Neural cell (in vitro differentiated cells): ENCODE data around the gene UBXN10. TPM values are rescaled to one million over a fixed set of nuclear protein-coding genes. Genes with fewer than 3 reads are reported as not detected.

ENCODE experiments used
- H2AFZ ChIP-seq: fragments of 200-600, 300-800 bp; sonication (generic), shearing (Covaris generic); 2 replicates; pipeline ENCODE4 v1.6.0; 2014; ENCODE audit warnings: low read depth, mild to moderate bottlenecking, antibody characterized with exemption, low read length, moderate library complexity
- H3F3A ChIP-seq: fragments of 200-600 bp; shearing (Covaris generic); 2 replicates; pipeline ENCODE4 v1.6.1; 2016; ENCODE audit warnings: mild to moderate bottlenecking, moderate library complexity, mixed read lengths, antibody characterized with exemption, low read length; ENCODE audit not compliant: insufficient read depth, poor library complexity, severe bottlenecking
- H3K27ac ChIP-seq: fragments of 200-600, 300-800 bp; sonication (generic), shearing (Covaris generic); 2 replicates; pipeline ENCODE4 v1.5.1; 2014; ENCODE audit warnings: mild to moderate bottlenecking, low read length, moderate library complexity
- H3K27me3 ChIP-seq: fragments of 300-800, 200-600 bp; sonication (generic), shearing (Covaris generic); 2 replicates; pipeline ENCODE4 v1.6.0; 2014; ENCODE audit warnings: mild to moderate bottlenecking, low read depth, low read length, moderate library complexity; ENCODE audit not compliant: insufficient read depth
- H3K36me3 ChIP-seq: fragments of 300-800, 200-600 bp; sonication (generic), shearing (Covaris generic); 2 replicates; pipeline ENCODE4 v1.5.1; 2014; ENCODE audit warnings: mild to moderate bottlenecking, antibody characterized with exemption, low read length, moderate library complexity; ENCODE audit not compliant: insufficient read depth
- H3K4me2 ChIP-seq: fragments of 300-800, 200-600 bp; sonication (generic), shearing (Covaris generic); 2 replicates; pipeline ENCODE4 v1.6.0; 2014; ENCODE audit warnings: mild to moderate bottlenecking, low read length
- H3K4me3 ChIP-seq: fragments of 300-800, 200-600 bp; sonication (generic), shearing (Covaris generic); 2 replicates; pipeline ENCODE4 v1.5.1; 2014; ENCODE audit warnings: mild to moderate bottlenecking, low read length, moderate library complexity
- H3K79me2 ChIP-seq: fragments of 200-600 bp; shearing (Covaris generic); replicated peaks from 2 replicates; pipeline ENCODE4 v1.6.0; 2014; ENCODE audit warnings: mild to moderate bottlenecking, low read length, moderate library complexity; ENCODE audit not compliant: insufficient read depth
- H3K9ac ChIP-seq: fragments of 300-800, 200-600 bp; sonication (generic), shearing (Covaris generic); 2 replicates; pipeline ENCODE4 v1.6.1; 2016; ENCODE audit warnings: mild to moderate bottlenecking, low read length, mixed read lengths
- H3K9me2 ChIP-seq: fragments of 200-600 bp; shearing (Covaris generic); 2 replicates; pipeline ENCODE4 v1.6.1; 2016; ENCODE audit warnings: mild to moderate bottlenecking, low read length, mixed read lengths; ENCODE audit not compliant: insufficient read depth
- H3K9me3 ChIP-seq: fragments of 200-600, 300-800 bp; sonication (generic), shearing (Covaris generic); 2 replicates; pipeline ENCODE4 v1.6.1; 2016; ENCODE audit warnings: mild to moderate bottlenecking, mixed run types, low read length, moderate library complexity, mixed read lengths
- H4K20me1 ChIP-seq: fragments of 200-600 bp; shearing (Covaris generic); 2 replicates; pipeline ENCODE4 v1.6.1; 2016; ENCODE audit warnings: mild to moderate bottlenecking, mixed run types; ENCODE audit not compliant: insufficient read depth
- EP300 ChIP-seq: fragments of 450-650 bp; conservative IDR thresholded peaks from 2 replicates; pipeline ENCODE4 v1.6.1; 2014; ENCODE audit warnings: antibody characterized with exemption, mild to moderate bottlenecking, moderate library complexity; ENCODE audit not compliant: poor library complexity, severe bottlenecking
- EZH2 ChIP-seq: fragments of 200-600, 300-800 bp; shearing (Covaris generic), sonication (generic); IDR thresholded peaks from 2 replicates; pipeline ENCODE4 v1.6.1; 2014; ENCODE audit warnings: antibody characterized with exemption, low read length, borderline replicate concordance, mild to moderate bottlenecking; ENCODE audit not compliant: insufficient read depth, poor library complexity, severe bottlenecking
- MXI1 ChIP-seq: fragments of 450-650 bp; conservative IDR thresholded peaks from 2 replicates; pipeline ENCODE4 v1.6.1; 2014; ENCODE audit warnings: antibody characterized with exemption, mild to moderate bottlenecking; ENCODE audit not compliant: poor library complexity, severe bottlenecking
- POLR2AphosphoS5 ChIP-seq: IDR thresholded peaks from 2 replicates; pipeline ENCODE4 v1.6.1; 2012
- RAD21 ChIP-seq: fragments of 450-650 bp; conservative IDR thresholded peaks from 2 replicates; pipeline ENCODE4 v1.6.1; 2014; ENCODE audit warnings: antibody characterized with exemption, mild to moderate bottlenecking, moderate library complexity
- SMC3 ChIP-seq: fragments of 450-650 bp; conservative IDR thresholded peaks from 2 replicates; pipeline ENCODE4 v1.6.1; 2014; ENCODE audit warnings: antibody characterized with exemption, mild to moderate bottlenecking, moderate library complexity; ENCODE audit not compliant: poor library complexity
- TAF1 ChIP-seq: IDR thresholded peaks from 2 replicates; pipeline ENCODE4 v1.6.1; 2012; ENCODE audit warnings: low read depth
- polyA minus RNA-seq: library from RNA; depleted of rRNA, polyadenylated mRNA; stranded (reverse); fragments of >200 nt; gene quantifications from 2 replicates; pipeline ENCODE4 v1.2.3, GENCODE V29; 2014
- polyA plus RNA-seq: library from polyadenylated mRNA; depleted of rRNA; stranded (reverse); fragments of >200 nt; gene quantifications from 2 replicates; pipeline ENCODE4 v1.2.3, GENCODE V29; 2014
- TF ChIP-seq, protein P1 (sequence below): IDR thresholded peaks from 2 replicates; pipeline ENCODE4 v1.6.1; 2012; ENCODE audit warnings: borderline replicate concordance
- TF ChIP-seq, protein P2 (sequence below): fragments of 450-650 bp; IDR thresholded peaks from 2 replicates; pipeline ENCODE4 v1.5.1; 2014; ENCODE audit warnings: antibody characterized with exemption, mild to moderate bottlenecking, moderate library complexity; ENCODE audit not compliant: poor library complexity, severe bottlenecking

Gene UBXN10, protein sequence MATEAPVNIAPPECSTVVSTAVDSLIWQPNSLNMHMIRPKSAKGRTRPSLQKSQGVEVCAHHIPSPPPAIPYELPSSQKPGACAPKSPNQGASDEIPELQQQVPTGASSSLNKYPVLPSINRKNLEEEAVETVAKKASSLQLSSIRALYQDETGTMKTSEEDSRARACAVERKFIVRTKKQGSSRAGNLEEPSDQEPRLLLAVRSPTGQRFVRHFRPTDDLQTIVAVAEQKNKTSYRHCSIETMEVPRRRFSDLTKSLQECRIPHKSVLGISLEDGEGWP
- polyA plus RNA-seq, result 0.64 and 0.82 TPM in 2 replicates
- polyA minus RNA-seq, result 1.5 TPM in 2 replicates

DNA sequence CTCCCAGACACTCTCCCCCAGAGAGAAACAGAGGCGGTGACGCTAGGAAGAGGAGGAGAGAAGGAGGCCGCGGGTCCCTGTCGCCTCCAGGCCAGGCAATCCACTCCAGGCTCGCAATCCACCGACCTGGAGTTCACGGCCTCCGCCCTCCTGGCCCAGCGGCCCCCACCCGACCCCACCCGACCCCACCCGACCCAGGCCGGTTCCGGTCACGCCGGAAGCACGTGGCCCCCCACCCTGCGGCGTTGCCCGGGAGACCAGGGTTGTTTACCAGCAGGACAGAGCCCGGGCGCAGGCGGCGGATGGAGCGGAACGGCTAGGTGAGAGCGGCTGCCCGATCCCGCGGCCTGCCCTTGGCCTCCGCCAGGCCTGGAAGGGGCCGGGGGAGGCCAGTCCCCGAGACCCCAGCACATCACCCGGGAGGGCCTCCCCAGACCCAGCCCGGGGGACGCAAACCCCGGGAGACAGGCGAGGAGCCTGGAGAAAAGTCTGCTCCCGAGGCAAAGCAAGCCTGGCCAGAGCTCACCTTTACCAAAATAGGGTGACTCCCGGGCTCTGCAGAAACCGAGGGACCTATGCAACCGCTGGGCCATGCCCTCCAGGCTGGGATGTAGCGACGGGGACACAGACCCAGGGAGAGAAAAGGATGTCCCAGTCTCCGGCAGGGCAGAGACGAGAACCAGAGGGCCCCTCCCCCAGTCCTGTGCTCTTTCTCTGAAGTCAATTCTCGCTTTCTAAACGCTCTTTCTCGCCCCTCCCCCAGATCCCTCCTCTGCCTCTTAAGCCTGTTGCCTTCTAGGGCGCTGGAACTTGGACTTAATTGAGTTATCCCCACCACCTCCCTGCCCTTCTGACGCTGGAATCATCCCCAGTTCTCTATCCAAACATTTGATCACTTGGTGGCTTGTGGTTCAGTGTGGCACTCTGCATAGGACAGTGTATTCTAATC lies at the start of gene UBXN10, which contains the start of gene PLA2G2C:
TSS of gene UBXN10 (plus strand) at position 263 of the 949 bp plus-strand sequence. CDS start 4,466 bp downstream, outside the sequence.
TSS of gene PLA2G2C (minus strand) at position 685 of the 949 bp plus-strand sequence. CDS start 9,155 bp downstream, outside the sequence.
- no peaks in the 10 kb centered on the region for H3K9me3 ChIP-seq
- TF ChIP-seq RAD21 (no peak), POLR2AphosphoS5 (peak; percentile 18), MXI1 (peak; percentile 26)
- H2AFZ ChIP-seq, result peak within 1 kb of the TSS; percentile 12
- no peak within 1 kb of the TSS for H3K27ac ChIP-seq
- no peaks in the 10 kb centered on the region for H3K27me3 ChIP-seq
- no peaks in the 10 kb centered on the region for H3K9me2 ChIP-seq
- peak within 1 kb of the TSS; percentile 65 for H3K4me3 ChIP-seq
- H4K20me1 ChIP-seq, result no peaks in the 10 kb centered on the region
- peak within 1 kb of the TSS; percentile 57 for H3K9ac ChIP-seq
- no peaks in the 10 kb centered on the region for H3F3A ChIP-seq
- H3K36me3 ChIP-seq, result no peaks in the 10 kb centered on the region
- no peaks in the 10 kb centered on the region for H3K79me2 ChIP-seq
- peak within 1 kb of the TSS; percentile 48 for H3K4me2 ChIP-seq

DNA sequence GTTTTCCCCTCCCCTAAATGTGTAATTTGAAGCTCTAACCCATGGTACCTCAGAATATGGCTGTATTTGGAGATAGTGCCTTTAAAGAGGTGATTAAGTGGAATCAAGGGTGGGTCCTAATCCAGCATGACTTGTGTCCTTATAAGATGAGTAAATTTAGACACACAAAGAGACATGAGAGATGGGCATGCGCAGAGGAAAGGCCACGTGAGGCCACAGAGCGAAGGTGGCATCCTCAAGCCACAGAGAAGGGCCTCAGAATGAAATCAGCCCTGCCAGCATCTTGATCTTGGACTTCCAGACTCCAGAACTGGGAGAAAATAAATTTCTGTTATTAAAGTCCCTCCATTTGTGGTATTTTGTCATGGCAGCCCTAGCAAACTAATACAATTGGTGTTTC lies 49.6 kb upstream of the UBXN10 start:
- TF ChIP-seq RAD21 (no peak), EP300 (no peak), MXI1 (no peak), SMC3 (no peak), TAF1 (no peak)
- TF ChIP-seq, protein P1, sequence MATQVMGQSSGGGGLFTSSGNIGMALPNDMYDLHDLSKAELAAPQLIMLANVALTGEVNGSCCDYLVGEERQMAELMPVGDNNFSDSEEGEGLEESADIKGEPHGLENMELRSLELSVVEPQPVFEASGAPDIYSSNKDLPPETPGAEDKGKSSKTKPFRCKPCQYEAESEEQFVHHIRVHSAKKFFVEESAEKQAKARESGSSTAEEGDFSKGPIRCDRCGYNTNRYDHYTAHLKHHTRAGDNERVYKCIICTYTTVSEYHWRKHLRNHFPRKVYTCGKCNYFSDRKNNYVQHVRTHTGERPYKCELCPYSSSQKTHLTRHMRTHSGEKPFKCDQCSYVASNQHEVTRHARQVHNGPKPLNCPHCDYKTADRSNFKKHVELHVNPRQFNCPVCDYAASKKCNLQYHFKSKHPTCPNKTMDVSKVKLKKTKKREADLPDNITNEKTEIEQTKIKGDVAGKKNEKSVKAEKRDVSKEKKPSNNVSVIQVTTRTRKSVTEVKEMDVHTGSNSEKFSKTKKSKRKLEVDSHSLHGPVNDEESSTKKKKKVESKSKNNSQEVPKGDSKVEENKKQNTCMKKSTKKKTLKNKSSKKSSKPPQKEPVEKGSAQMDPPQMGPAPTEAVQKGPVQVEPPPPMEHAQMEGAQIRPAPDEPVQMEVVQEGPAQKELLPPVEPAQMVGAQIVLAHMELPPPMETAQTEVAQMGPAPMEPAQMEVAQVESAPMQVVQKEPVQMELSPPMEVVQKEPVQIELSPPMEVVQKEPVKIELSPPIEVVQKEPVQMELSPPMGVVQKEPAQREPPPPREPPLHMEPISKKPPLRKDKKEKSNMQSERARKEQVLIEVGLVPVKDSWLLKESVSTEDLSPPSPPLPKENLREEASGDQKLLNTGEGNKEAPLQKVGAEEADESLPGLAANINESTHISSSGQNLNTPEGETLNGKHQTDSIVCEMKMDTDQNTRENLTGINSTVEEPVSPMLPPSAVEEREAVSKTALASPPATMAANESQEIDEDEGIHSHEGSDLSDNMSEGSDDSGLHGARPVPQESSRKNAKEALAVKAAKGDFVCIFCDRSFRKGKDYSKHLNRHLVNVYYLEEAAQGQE, result no peak
- H3K9me2 ChIP-seq, result no peaks in the 10 kb centered on the region
- H2AFZ ChIP-seq, result no peak overlapping the region
- no peaks in the 10 kb centered on the region for H3F3A ChIP-seq
- no peaks in the 10 kb centered on the region for H3K9me3 ChIP-seq
- no peaks in the 10 kb centered on the region for H4K20me1 ChIP-seq
- H3K27me3 ChIP-seq, result no peaks in the 10 kb centered on the region
- no peaks in the 10 kb centered on the region for H3K36me3 ChIP-seq
- no peak overlapping the region for H3K27ac ChIP-seq
- no peak overlapping the region for H3K4me2 ChIP-seq
- H3K4me3 ChIP-seq, result no peak overlapping the region
- no peak overlapping the region for H3K9ac ChIP-seq
- H3K79me2 ChIP-seq, result no peaks in the 10 kb centered on the region

DNA sequence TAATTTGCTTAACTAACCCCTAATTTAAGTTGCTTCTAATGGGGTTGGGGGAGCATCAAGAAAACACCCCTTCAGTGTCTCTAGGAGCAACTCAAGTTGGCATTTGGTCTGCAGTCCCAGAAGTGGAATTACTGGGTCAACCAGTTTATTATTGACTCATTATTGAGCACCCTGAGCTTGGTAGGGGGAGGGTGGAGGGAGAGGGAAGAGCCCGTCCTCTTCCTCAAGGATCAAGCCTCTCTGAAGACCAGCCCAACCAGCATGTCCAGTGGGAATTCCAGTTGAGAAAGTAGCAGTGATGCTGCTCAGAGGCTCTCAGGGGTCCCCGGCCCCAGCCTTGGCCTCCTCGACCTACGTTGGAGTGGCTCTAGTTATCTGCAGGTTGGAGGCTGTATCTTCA lies 48.8 kb upstream of the UBXN10 start:
- no peak overlapping the region for H3K4me2 ChIP-seq
- no peak overlapping the region for H2AFZ ChIP-seq
- TF ChIP-seq EZH2, result no peak
- no peak for TF ChIP-seq SMC3
- TF ChIP-seq, protein P2, sequence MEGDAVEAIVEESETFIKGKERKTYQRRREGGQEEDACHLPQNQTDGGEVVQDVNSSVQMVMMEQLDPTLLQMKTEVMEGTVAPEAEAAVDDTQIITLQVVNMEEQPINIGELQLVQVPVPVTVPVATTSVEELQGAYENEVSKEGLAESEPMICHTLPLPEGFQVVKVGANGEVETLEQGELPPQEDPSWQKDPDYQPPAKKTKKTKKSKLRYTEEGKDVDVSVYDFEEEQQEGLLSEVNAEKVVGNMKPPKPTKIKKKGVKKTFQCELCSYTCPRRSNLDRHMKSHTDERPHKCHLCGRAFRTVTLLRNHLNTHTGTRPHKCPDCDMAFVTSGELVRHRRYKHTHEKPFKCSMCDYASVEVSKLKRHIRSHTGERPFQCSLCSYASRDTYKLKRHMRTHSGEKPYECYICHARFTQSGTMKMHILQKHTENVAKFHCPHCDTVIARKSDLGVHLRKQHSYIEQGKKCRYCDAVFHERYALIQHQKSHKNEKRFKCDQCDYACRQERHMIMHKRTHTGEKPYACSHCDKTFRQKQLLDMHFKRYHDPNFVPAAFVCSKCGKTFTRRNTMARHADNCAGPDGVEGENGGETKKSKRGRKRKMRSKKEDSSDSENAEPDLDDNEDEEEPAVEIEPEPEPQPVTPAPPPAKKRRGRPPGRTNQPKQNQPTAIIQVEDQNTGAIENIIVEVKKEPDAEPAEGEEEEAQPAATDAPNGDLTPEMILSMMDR, result no peak
- TF ChIP-seq RAD21, result no peak
- no peak for TF ChIP-seq MXI1
- no peak for TF ChIP-seq POLR2AphosphoS5
- TF ChIP-seq, protein P1, result no peak
- no peak for TF ChIP-seq TAF1
- no peak for TF ChIP-seq EP300
- no peaks in the 10 kb centered on the region for H3K9me3 ChIP-seq
- H3K36me3 ChIP-seq, result no peaks in the 10 kb centered on the region
- H3K27me3 ChIP-seq, result no peaks in the 10 kb centered on the region
- no peaks in the 10 kb centered on the region for H4K20me1 ChIP-seq
- H3K27ac ChIP-seq, result no peak overlapping the region
- H3K79me2 ChIP-seq, result no peaks in the 10 kb centered on the region
- no peak overlapping the region for H3K4me3 ChIP-seq
- H3K9ac ChIP-seq, result no peak overlapping the region
- no peaks in the 10 kb centered on the region for H3F3A ChIP-seq
- H3K9me2 ChIP-seq, result no peaks in the 10 kb centered on the region
